Upper lobe of left lung (tissue), 6 donors: ENCODE data around the gene MAMLD1. TPM values are rescaled to one million over a fixed set of nuclear protein-coding genes. Genes with fewer than 3 reads are reported as not detected.
A peak's percentile ranks its signal among the peaks of the same experiment; 100 is the strongest.

Experiments
- ATAC-seq, 2 donors: fragments of 200-7000 bp; cut with Tn5 transposase; one replicate each; pipeline ENCODE4 v1.9.1; 2022; ENCODE audit warnings: mild to moderate bottlenecking in 2 of 2, moderate library complexity in 2 of 2; ENCODE audit not compliant: low FRiP score in 2 of 2
- DNase-seq, 2 donors: peaks; one replicate each; pipeline ENCODE4 v3.0.0-alpha.2; 2019 to 2020
- H3K27ac ChIP-seq, 4 donors: fragments of 200-600 bp; sonication (generic); one replicate each; pipeline ENCODE4 v1.5.1; 2016 to 2019
- H3K27me3 ChIP-seq, 4 donors: fragments of 200-600 bp; sonication (generic); one replicate each; pipeline ENCODE4 v1.5.1; 2017 to 2019
- H3K36me3 ChIP-seq, 4 donors: fragments of 200-600 bp; sonication (generic); one replicate each; pipeline ENCODE4 v1.5.1; 2016 to 2019
- H3K4me1 ChIP-seq, 4 donors: fragments of 200-600 bp; sonication (generic); one replicate each; pipeline ENCODE4 v1.5.1; 2018 to 2019
- H3K4me3 ChIP-seq, 4 donors: fragments of 200-600 bp; sonication (generic); one replicate each; pipeline ENCODE4 v1.5.1; 2017 to 2019; ENCODE audit warnings: mild to moderate bottlenecking in 2 of 4, moderate library complexity in 1 of 4
- H3K9me3 ChIP-seq, 4 donors: fragments of 200-600 bp; sonication (generic); one replicate each; pipeline ENCODE4 v1.5.1; 2018 to 2019
- EP300 ChIP-seq, 4 donors: sonication (generic); formaldehyde crosslinking; IDR thresholded peaks; one replicate each; pipeline ENCODE4 v1.5.1; 2017; ENCODE audit warnings: antibody characterized with exemption in 4 of 4, control low read depth in 2 of 4
- POLR2A ChIP-seq, 4 donors: fragments of 450-650 bp; IDR thresholded peaks; one replicate each; pipeline ENCODE4 v1.5.1; 2016 to 2017; ENCODE audit warnings: antibody characterized with exemption in 4 of 4, mild to moderate bottlenecking in 2 of 4
- POLR2AphosphoS5 ChIP-seq, 2 donors: sonication (generic); formaldehyde crosslinking; IDR thresholded peaks; one replicate each; pipeline ENCODE4 v1.5.1; 2017; ENCODE audit warnings: antibody characterized with exemption in 2 of 2
- WGBS, 2 donors: methylation state at CpG; one replicate each; pipeline ENCODE4 v1.1.5; 2017 to 2018; 5-methylcytosine and 5-hydroxymethylcytosine counted together
- total RNA-seq, 6 donors: library from RNA; depleted of rRNA in 4 of 6; stranded (reverse); fragments of >200 nt in 4 of 6; gene quantifications; one replicate each; pipeline versions ENCODE4 v1.1.0 to v1.2.1, GENCODE V29; 2016 to 2021
- TF ChIP-seq, protein P1 (sequence below), 6 experiments: fragments of 450-650 bp in 4 of 6; fragments of 200-600 bp in 2 of 6; sonication (generic) in 2 of 6; IDR thresholded peaks; one replicate each; pipeline ENCODE4 v1.5.1; 2016 to 2019; ENCODE audit warnings: antibody characterized with exemption in 6 of 6
- donor health status: DM: no; HTN: no; CAD: no; lungs with moderate emphysema.
- donor health status: DM: no; HTN: yes; CAD: no; lungs with severe emphysema.

The MAMLD1 gene
- total RNA-seq, 6 donors from 2014 or later = 1.1 to 7.8 (median 3.7) TPM

DNA sequence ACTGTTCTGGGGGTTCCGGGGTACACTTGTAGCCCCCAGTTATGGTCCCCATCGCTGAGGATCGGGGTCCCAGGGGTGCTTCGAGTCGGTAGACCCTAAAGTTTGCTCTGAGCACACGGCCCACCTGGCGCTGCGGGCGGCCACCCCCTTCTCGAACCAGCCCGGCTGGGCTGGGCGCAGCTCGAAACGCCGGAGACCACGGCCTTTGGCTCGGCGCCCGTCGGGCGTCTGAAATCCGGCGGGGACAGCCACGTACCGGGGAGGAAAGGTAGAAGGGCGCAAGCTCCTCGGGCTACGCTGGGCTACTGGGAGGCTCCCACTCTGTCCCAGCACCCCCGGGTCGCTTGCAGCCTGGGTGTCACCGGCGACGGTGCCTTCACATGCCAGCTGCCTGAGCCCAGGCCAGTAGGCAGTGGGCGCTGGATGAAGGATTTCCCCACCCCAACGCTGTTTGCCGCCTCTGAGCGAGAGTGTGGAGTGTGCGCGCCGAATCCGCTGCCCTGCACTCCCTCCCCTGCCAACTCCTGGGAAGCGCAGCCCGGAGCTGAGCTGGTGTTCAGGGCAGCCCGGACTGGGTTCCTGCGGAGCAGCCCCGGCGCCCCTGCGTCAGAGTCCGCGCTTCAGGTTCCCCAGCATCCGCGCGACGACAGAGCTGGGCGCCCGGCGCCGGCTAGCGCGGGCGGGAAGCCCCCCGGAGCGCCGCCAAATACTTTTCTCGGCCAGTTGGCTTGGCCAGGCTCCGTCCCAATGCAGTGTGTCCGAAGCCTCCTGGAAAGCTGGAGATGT, 637 bp downstream of the MAMLD1 start:
- Histone ChIP-seq H3K4me1 (peaks cover 3 to 34% (median 10%) of the 10 kb centered on the region in 4 donors), H3K4me3 (peak overlapping the region; percentile 44 to 67 (median 60)), H3K9me3 (no peaks in the 10 kb centered on the region), H3K36me3 (no peaks in the 10 kb centered on the region), H3K27ac (peak overlapping the region; percentile 75 to 85 (median 84)), H3K27me3 (peaks cover 0 to 20% (median 0%) of the 10 kb centered on the region in 4 donors)
- TF ChIP-seq POLR2A (IDR thresholded peaks at IDR 0.05) (no peak), EP300 (IDR thresholded peaks at IDR 0.05) (no peak), POLR2AphosphoS5 (IDR thresholded peaks at IDR 0.05) (no peak)
- TF ChIP-seq, protein P1, sequence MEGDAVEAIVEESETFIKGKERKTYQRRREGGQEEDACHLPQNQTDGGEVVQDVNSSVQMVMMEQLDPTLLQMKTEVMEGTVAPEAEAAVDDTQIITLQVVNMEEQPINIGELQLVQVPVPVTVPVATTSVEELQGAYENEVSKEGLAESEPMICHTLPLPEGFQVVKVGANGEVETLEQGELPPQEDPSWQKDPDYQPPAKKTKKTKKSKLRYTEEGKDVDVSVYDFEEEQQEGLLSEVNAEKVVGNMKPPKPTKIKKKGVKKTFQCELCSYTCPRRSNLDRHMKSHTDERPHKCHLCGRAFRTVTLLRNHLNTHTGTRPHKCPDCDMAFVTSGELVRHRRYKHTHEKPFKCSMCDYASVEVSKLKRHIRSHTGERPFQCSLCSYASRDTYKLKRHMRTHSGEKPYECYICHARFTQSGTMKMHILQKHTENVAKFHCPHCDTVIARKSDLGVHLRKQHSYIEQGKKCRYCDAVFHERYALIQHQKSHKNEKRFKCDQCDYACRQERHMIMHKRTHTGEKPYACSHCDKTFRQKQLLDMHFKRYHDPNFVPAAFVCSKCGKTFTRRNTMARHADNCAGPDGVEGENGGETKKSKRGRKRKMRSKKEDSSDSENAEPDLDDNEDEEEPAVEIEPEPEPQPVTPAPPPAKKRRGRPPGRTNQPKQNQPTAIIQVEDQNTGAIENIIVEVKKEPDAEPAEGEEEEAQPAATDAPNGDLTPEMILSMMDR (IDR thresholded peaks at IDR 0.05) = no peak
- DNase-seq (peak in 1 of 2 donors; percentile 83), ATAC-seq (peak; percentile 40 to 46)
- 0 to 41% methylated on average over 3 to 51 of the region's 67 CpGs for WGBS, 2 donors

DNA sequence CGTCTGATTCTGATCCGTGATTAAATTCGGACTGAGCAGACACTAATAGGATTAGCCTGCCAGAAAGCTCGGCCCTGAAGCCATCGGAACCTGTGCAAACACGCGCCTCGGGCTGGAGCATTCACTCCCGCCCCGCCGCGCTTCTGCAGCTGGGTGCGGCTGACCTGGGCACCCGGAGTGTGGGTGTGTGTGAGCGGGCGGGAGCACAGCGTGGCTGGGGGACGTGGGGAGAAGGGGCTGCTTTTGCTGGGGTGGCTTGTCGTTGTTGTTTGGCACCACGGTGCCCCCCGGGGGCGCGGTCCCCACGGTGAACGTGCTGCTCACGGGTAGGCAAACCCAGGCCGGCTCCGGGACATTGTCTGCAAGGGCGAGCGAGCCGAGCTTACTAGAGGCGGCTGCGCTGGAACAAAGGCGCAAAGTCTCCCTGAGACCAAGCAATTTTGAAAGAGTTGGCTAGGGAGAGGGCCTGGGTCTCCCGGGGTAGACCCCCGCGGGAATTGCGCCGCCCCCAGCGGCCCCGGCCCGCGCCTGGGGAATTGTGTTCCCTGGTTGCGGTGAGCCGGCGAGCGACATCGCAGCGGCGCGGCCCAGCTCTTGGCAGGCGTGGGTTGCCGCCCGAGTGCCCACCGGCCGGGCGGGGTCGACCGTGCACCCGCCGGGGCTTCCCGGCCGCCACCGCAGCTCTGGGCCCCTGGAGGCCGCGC, 1.4 kb downstream of the MAMLD1 start:
- H3K4me1 ChIP-seq = peaks cover 3 to 34% (median 10%) of the 10 kb centered on the region in 4 donors
- ATAC-seq (no peak), DNase-seq (peak in 1 of 2 donors; percentile 82)
- H3K9me3 ChIP-seq = no peaks in the 10 kb centered on the region
- H3K4me3 ChIP-seq = peak overlapping the region; percentile 44 to 67 (median 60)
- peaks cover 0 to 20% (median 0%) of the 10 kb centered on the region in 4 donors for H3K27me3 ChIP-seq
- H3K36me3 ChIP-seq = no peaks in the 10 kb centered on the region
- TF ChIP-seq, protein P1 (IDR thresholded peaks at IDR 0.05) = no peak
- no peak for TF ChIP-seq POLR2AphosphoS5 (IDR thresholded peaks at IDR 0.05)
- TF ChIP-seq EP300 (IDR thresholded peaks at IDR 0.05) = no peak
- TF ChIP-seq POLR2A (IDR thresholded peaks at IDR 0.05) = no peak
- peak overlapping the region; percentile 75 to 85 (median 84) for H3K27ac ChIP-seq
- 31% methylated on average over 51 of the region's 66 CpGs; no CpG with 5 or more reads in 1 of the 2 donors for WGBS, 2 donors

DNA sequence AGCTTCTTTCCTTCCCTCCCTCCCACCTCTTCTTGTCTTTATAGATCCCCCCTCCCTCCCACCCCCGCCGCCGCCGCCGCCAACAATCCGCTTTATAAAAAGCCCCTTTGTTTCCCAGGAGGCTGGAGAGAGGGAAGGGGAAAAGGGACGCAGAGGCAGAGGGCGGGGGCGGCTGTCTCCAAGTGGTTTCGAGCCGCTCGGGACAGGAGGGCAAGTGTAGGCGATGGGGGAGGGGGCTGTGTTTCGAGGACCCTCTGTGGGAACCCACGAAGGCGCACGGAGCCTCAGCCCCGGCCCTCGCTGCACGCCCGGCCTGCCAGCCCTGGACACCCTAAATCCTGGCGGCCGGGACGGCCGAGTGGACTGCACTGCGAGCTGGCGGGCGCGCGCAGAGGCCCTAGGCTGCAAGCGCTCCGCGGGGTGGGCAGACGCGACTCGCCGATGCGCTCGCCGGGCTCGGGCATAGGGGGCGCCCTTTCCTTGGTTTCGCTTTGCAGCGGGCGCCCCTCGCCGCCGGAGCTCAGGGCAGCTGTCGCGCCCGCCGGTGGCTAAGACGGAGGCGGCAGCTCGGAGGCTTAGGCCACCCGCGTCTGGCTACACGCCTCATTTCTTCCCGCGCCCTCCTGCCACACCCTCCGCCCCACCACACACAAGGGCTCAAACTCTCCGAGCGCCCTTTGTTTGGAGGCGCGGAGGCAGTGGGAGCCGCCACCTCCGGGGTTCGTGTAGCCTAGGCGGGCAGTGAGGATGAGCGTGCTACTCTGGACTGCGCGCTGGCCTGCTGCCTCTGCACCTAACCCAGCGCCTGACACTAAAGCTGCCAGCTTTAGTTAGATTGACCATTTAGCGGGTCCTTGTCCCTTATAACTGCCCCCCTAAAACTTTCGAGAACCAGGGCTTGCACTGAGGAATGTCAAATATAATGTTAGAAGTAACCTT, 2.2 kb downstream of the MAMLD1 start:
- peaks cover 3 to 34% (median 10%) of the 10 kb centered on the region in 4 donors for H3K4me1 ChIP-seq

More for the DNA sequence above, 2.2 kb downstream of the MAMLD1 start:
- ATAC-seq (peak; percentile 41 to 76), DNase-seq (peak; percentile 61 to 93)
- peaks cover 0 to 20% (median 0%) of the 10 kb centered on the region in 4 donors for H3K27me3 ChIP-seq
- peak overlapping the region; percentile 44 to 67 (median 60) for H3K4me3 ChIP-seq
- TF ChIP-seq POLR2AphosphoS5 (IDR thresholded peaks at IDR 0.05) (no peak), POLR2A (IDR thresholded peaks at IDR 0.05) (peak in 1 of 4 donors; percentile 27), EP300 (IDR thresholded peaks at IDR 0.05) (no peak)
- TF ChIP-seq, protein P1 (IDR thresholded peaks at IDR 0.05) = peak; percentile 46 to 81 (median 78)
- 0 to 34% methylated on average over 1 to 46 of the region's 75 CpGs for WGBS, 2 donors
- H3K9me3 ChIP-seq = no peaks in the 10 kb centered on the region
- peak overlapping the region; percentile 75 to 85 (median 84) for H3K27ac ChIP-seq
- no peaks in the 10 kb centered on the region for H3K36me3 ChIP-seq
